Glutamatergic neuron (in vitro differentiated cells): ENCODE data around the gene MYRF. TPM values are rescaled to one million over a fixed set of nuclear protein-coding genes. Genes with fewer than 3 reads are reported as not detected.
A peak's percentile ranks its signal among the peaks of the same experiment; 100 is the strongest.

Experiments used
- DNase-seq: peaks from one replicate; pipeline ENCODE4 v3.0.0; 2022
- H3K27ac Mint-ChIP-seq: one replicate; pipeline ENCODE4 v1.8.0; 2020; ENCODE audit warnings: mild to moderate bottlenecking, mixed read lengths, inconsistent platforms; ENCODE audit not compliant: unreplicated experiment
- H3K27me3 Mint-ChIP-seq: one replicate; pipeline ENCODE4 v1.8.0; 2020; ENCODE audit warnings: mild to moderate bottlenecking, moderate library complexity, mixed read lengths, inconsistent platforms; ENCODE audit not compliant: unreplicated experiment
- H3K36me3 Mint-ChIP-seq: one replicate; pipeline ENCODE4 v1.8.0; 2020; ENCODE audit warnings: mild to moderate bottlenecking, mixed read lengths, inconsistent platforms; ENCODE audit not compliant: unreplicated experiment
- H3K4me1 Mint-ChIP-seq: one replicate; pipeline ENCODE4 v1.8.0; 2020; ENCODE audit warnings: mild to moderate bottlenecking, low read depth, mixed read lengths, inconsistent platforms; ENCODE audit not compliant: unreplicated experiment
- H3K4me3 Mint-ChIP-seq: one replicate; pipeline ENCODE4 v1.8.0; 2020; ENCODE audit warnings: mild to moderate bottlenecking, mixed read lengths, inconsistent platforms; ENCODE audit not compliant: unreplicated experiment
- H3K9me3 Mint-ChIP-seq: one replicate; pipeline ENCODE4 v1.8.0; 2020; ENCODE audit warnings: mild to moderate bottlenecking, moderate library complexity, mixed read lengths, inconsistent platforms; ENCODE audit not compliant: unreplicated experiment
- total RNA-seq: library from RNA; stranded (reverse); fragmentation: NEBNext Ultra II Directional; extraction: Animal tissue kit (Norgen Biotek cat#: 25700); gene quantifications from one replicate; pipeline ENCODE4 v1.2.1, GENCODE V29; 2021; ENCODE audit not compliant: unreplicated experiment
- TF ChIP-seq, protein P1 (sequence below): fragments of 200-600 bp; sonication (generic); IDR thresholded peaks from one replicate; pipeline ENCODE4 v1.5.0; 2021; ENCODE audit not compliant: partially characterized antibody, unreplicated experiment

Gene MYRF
- total RNA-seq, 1 donor from 2014 or later = 0.29 TPM

- no peak for DNase-seq
Measured at GRCh38 chr11:61793083-61793828, 40.8 kb downstream of the MYRF start.

DNA sequence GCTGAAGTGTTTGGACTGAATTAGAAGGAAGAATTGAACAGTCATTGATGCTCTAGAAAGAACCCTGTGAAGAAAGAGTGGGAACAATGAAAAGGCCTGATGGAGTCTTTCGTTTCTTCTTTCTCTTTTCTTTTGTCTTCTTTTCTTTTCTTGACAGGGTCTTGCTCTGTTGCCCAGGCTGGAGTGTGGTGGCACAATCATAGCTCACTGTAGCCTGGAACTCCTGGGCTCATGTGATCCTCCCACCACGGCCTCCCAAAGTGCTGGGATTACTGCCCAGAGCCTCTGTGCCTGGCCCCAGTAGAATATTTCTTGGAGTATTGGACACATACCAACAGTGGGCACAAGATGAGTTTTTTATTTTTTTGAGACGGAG, 41.4 kb downstream of the MYRF start:
- Mint-ChIP-seq H3K9me3 (peaks cover 10% of the 10 kb centered on the region), H3K4me3 (peak overlapping the region; percentile 99), H3K27ac (no peak overlapping the region), H3K4me1 (peaks cover 9% of the 10 kb centered on the region), H3K27me3 (peaks cover 13% of the 10 kb centered on the region), H3K36me3 (no peaks in the 10 kb centered on the region)
- TF ChIP-seq, protein P1, sequence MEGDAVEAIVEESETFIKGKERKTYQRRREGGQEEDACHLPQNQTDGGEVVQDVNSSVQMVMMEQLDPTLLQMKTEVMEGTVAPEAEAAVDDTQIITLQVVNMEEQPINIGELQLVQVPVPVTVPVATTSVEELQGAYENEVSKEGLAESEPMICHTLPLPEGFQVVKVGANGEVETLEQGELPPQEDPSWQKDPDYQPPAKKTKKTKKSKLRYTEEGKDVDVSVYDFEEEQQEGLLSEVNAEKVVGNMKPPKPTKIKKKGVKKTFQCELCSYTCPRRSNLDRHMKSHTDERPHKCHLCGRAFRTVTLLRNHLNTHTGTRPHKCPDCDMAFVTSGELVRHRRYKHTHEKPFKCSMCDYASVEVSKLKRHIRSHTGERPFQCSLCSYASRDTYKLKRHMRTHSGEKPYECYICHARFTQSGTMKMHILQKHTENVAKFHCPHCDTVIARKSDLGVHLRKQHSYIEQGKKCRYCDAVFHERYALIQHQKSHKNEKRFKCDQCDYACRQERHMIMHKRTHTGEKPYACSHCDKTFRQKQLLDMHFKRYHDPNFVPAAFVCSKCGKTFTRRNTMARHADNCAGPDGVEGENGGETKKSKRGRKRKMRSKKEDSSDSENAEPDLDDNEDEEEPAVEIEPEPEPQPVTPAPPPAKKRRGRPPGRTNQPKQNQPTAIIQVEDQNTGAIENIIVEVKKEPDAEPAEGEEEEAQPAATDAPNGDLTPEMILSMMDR = no peak
- no peak for DNase-seq

More at GRCh38 chr11:61793083-61793828, 40.8 kb downstream of the MYRF start:
- peaks cover 9% of the 10 kb centered on the region for H3K4me1 Mint-ChIP-seq
- peaks cover 13% of the 10 kb centered on the region for H3K27me3 Mint-ChIP-seq
- H3K36me3 Mint-ChIP-seq = no peaks in the 10 kb centered on the region
- H3K4me3 Mint-ChIP-seq = peak overlapping the region; percentile 99
- H3K9me3 Mint-ChIP-seq = peaks cover 10% of the 10 kb centered on the region
- TF ChIP-seq, protein P1 = no peak
- H3K27ac Mint-ChIP-seq = peak overlapping the region; percentile 81

DNA sequence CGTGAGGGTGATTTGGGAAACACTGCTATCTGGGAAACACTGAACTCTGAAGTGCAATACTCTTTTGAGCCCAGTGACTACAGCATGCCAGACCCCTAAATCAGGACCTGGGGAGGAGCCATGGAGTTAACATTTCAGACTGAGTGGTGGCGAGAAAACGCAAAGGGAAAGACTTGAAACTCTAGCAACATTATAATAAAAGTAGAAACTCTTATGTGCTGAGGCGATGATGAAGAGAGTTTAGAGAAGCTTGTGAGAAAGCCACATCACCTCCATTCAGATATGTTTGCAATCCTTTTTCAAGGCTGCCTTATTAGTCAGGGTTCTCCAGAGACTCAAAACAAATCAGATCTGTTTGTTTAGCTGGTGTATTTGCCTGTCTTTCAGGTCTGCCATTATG, 42.1 kb downstream of the MYRF start:
- Mint-ChIP-seq H3K9me3 (peaks cover 10% of the 10 kb centered on the region), H3K27ac (no peak overlapping the region)

GRCh38 chr11:61795459-61795858, 43.0 kb downstream of the MYRF start:
- Mint-ChIP-seq H3K27ac (no peak overlapping the region), H3K27me3 (peaks cover 13% of the 10 kb centered on the region), H3K4me3 (no peak overlapping the region), H3K9me3 (peaks cover 10% of the 10 kb centered on the region), H3K36me3 (no peaks in the 10 kb centered on the region), H3K4me1 (peaks cover 9% of the 10 kb centered on the region)
- TF ChIP-seq, protein P1 = no peak
- no peak for DNase-seq

More for the DNA sequence above, 42.1 kb downstream of the MYRF start:
- Mint-ChIP-seq H3K4me3 (no peak overlapping the region), H3K4me1 (peaks cover 9% of the 10 kb centered on the region), H3K36me3 (no peaks in the 10 kb centered on the region), H3K27me3 (peaks cover 13% of the 10 kb centered on the region)
- TF ChIP-seq, protein P1 = no peak
- no peak for DNase-seq

GRCh38 chr11:61795876-61796526, 43.6 kb downstream of the MYRF start:
- DNase-seq = no peak
- Mint-ChIP-seq H3K9me3 (peaks cover 10% of the 10 kb centered on the region), H3K27me3 (peaks cover 13% of the 10 kb centered on the region), H3K4me3 (no peak overlapping the region), H3K27ac (no peak overlapping the region), H3K4me1 (peaks cover 9% of the 10 kb centered on the region), H3K36me3 (no peaks in the 10 kb centered on the region)
- TF ChIP-seq, protein P1 = no peak
